ENCODE data around the gene CALU. TPM values are rescaled to one million over a fixed set of nuclear protein-coding genes. Genes with fewer than 3 reads are reported as not detected.

Gene CALU
- total RNA-seq, 2 donors from 2014 or later, result 36.3 to 45.8 TPM

GRCh38 chr7:128738570-128739047 lies 550 bp upstream of the CALU start:
- no peaks in the 10 kb centered on the region for H3K27me3 ChIP-seq
- H3K36me3 ChIP-seq (replicated peaks in 1 of 2; ENCODE audit: insufficient read depth in 1 of 2, low read depth in 2 of 2), result no peaks in the 10 kb centered on the region
- ATAC-seq, result peak; percentile 17
- no peak for TF ChIP-seq POLR2A (IDR thresholded peaks at IDR 0.05)
- TF ChIP-seq CTCF (IDR thresholded peaks at IDR 0.05), result no peak
- no peaks in the 10 kb centered on the region for H3K9me3 ChIP-seq
- peak overlapping the region; percentile 20 to 96 for H3K4me3 ChIP-seq
- intact Hi-C loops (cut with DNase I), result no loop called here
- peaks cover 36% of the 10 kb centered on the region for H3K4me1 ChIP-seq
- H3K27ac ChIP-seq, result peak overlapping the region; percentile 79 to 93 (median 89)
- no peak for DNase-seq
- WGBS, 2 donors, result 0 to 5% methylated on average over 8 of the region's 8 CpGs

GRCh38 chr7:128739990-128740682 lies 977 bp downstream of the CALU start:
- peaks cover 46% of the 10 kb centered on the region for H3K4me1 ChIP-seq
- no peaks in the 10 kb centered on the region for H3K9me3 ChIP-seq
- DNase-seq (no peak), ATAC-seq (no peak)
- intact Hi-C loops (cut with DNase I), result no loop called here
- 1 to 2% methylated on average over 13 of the region's 13 CpGs for WGBS, 2 donors
- H3K36me3 ChIP-seq (replicated peaks in 1 of 2; ENCODE audit: insufficient read depth in 1 of 2, low read depth in 2 of 2), result no peaks in the 10 kb centered on the region
- no peaks in the 10 kb centered on the region for H3K27me3 ChIP-seq
- TF ChIP-seq CTCF (IDR thresholded peaks at IDR 0.05) (no peak), POLR2A (IDR thresholded peaks at IDR 0.05) (no peak)
- H3K27ac ChIP-seq, result peak overlapping the region in 3 of 4 donors; percentile 85 to 93 (median 93)
- H3K4me3 ChIP-seq, result peak overlapping the region; percentile 90 to 96

GRCh38 chr7:128740996-128741395 lies 1.8 kb downstream of the CALU start:
- intact Hi-C loops (cut with DNase I), result no loop called here
- H3K4me1 ChIP-seq, result peaks cover 55% of the 10 kb centered on the region
- no peaks in the 10 kb centered on the region for H3K36me3 ChIP-seq (replicated peaks in 1 of 2; ENCODE audit: insufficient read depth in 1 of 2, low read depth in 2 of 2)
- H3K27me3 ChIP-seq, result no peaks in the 10 kb centered on the region
- ATAC-seq (no peak), DNase-seq (peak in 3 of 4 donors; percentile 13 to 31 (median 25))
- 24 to 28% methylated on average over 3 of the region's 3 CpGs for WGBS, 2 donors
- peak overlapping the region in 1 of 4 donors; percentile 24 for H3K27ac ChIP-seq
- no peaks in the 10 kb centered on the region for H3K9me3 ChIP-seq
- H3K4me3 ChIP-seq, result no peak overlapping the region
- no peak for TF ChIP-seq CTCF (IDR thresholded peaks at IDR 0.05)
- no peak for TF ChIP-seq POLR2A (IDR thresholded peaks at IDR 0.05)

- H3K27me3 ChIP-seq, result no peaks in the 10 kb centered on the region
- H3K27ac ChIP-seq, result no peak overlapping the region
- ATAC-seq (no peak), DNase-seq (no peak)
- TF ChIP-seq CTCF (IDR thresholded peaks at IDR 0.05) (no peak), POLR2A (IDR thresholded peaks at IDR 0.05) (no peak)
- peaks cover 59% of the 10 kb centered on the region for H3K4me1 ChIP-seq
- 36 to 42% methylated on average over 3 of the region's 3 CpGs for WGBS, 2 donors
- no peaks in the 10 kb centered on the region for H3K36me3 ChIP-seq (replicated peaks in 1 of 2; ENCODE audit: insufficient read depth in 1 of 2, low read depth in 2 of 2)
- no peak overlapping the region for H3K4me3 ChIP-seq
- intact Hi-C loops (cut with DNase I), result no loop called here
- no peaks in the 10 kb centered on the region for H3K9me3 ChIP-seq
Measured at GRCh38 chr7:128741491-128741890, 2.3 kb downstream of the CALU start.

GRCh38 chr7:128742206-128742605 lies 3.0 kb downstream of the CALU start:
- Histone ChIP-seq H3K4me3 (no peak overlapping the region), H3K27ac (no peak overlapping the region), H3K27me3 (no peaks in the 10 kb centered on the region), H3K9me3 (no peaks in the 10 kb centered on the region), H3K36me3 (replicated peaks in 1 of 2; ENCODE audit: insufficient read depth in 1 of 2, low read depth in 2 of 2) (no peaks in the 10 kb centered on the region), H3K4me1 (peaks cover 64% of the 10 kb centered on the region)
- 48 to 60% methylated on average over 4 of the region's 4 CpGs for WGBS, 2 donors
- TF ChIP-seq CTCF (IDR thresholded peaks at IDR 0.05) (no peak), POLR2A (IDR thresholded peaks at IDR 0.05) (no peak)
- intact Hi-C loops (cut with DNase I), result no loop called here
- no peak for DNase-seq
- ATAC-seq, result no peak

Measured in body of pancreas (tissue), 4 donors.